Smooth muscle cell (in vitro differentiated cells): ENCODE data around the gene ZNF710. TPM values are rescaled to one million over a fixed set of nuclear protein-coding genes. Genes with fewer than 3 reads are reported as not detected.

ENCODE experiments used
- DNase-seq: peaks from one replicate; lab custom pipeline; 2025; ENCODE audit not compliant: unreplicated experiment; lab: John Stamatoyannopoulos, UW
- H2AFZ ChIP-seq: fragments of 200-600 bp; sonication (generic); 2 replicates; pipeline ENCODE4 v1.6.0; 2016; ENCODE audit warnings: antibody characterized with exemption, low read depth, mild to moderate bottlenecking
- H3F3A ChIP-seq: fragments of 200-600 bp; sonication (generic); 2 replicates; pipeline ENCODE4 v1.6.0; 2017; ENCODE audit warnings: antibody characterized with exemption, low read depth
- H3K27ac ChIP-seq: fragments of 200-600 bp; sonication (generic); 2 replicates; pipeline ENCODE4 v1.5.1; 2016; ENCODE audit warnings: low read depth, mild to moderate bottlenecking
- H3K27me3 ChIP-seq: fragments of 200-600 bp; sonication (generic); 2 replicates; pipeline ENCODE4 v1.6.1; 2016; ENCODE audit warnings: low read depth, mild to moderate bottlenecking
- H3K36me3 ChIP-seq: fragments of 200-600 bp; sonication (generic); 2 replicates; pipeline ENCODE4 v1.5.1; 2016; ENCODE audit warnings: low read depth
- H3K4me1 ChIP-seq: fragments of 200-600 bp; sonication (generic); 2 replicates; pipeline ENCODE4 v1.5.1; 2016; ENCODE audit warnings: low read depth
- H3K4me2 ChIP-seq: fragments of 200-600 bp; sonication (generic); 2 replicates; pipeline ENCODE4 v1.6.0; 2016; ENCODE audit warnings: mild to moderate bottlenecking
- H3K4me3 ChIP-seq: fragments of 200-600 bp; sonication (generic); 2 replicates; pipeline ENCODE4 v1.5.1; 2016; ENCODE audit warnings: mild to moderate bottlenecking
- H3K79me2 ChIP-seq: fragments of 200-600 bp; sonication (generic); 2 replicates; pipeline ENCODE4 v1.6.0; 2016; ENCODE audit warnings: low read depth, mild to moderate bottlenecking
- H3K9ac ChIP-seq: fragments of 200-600 bp; sonication (generic); 2 replicates; pipeline ENCODE4 v1.6.0; 2016; ENCODE audit warnings: low read depth
- H3K9me3 ChIP-seq: fragments of 200-600 bp; sonication (generic); replicated peaks from 2 replicates; pipeline ENCODE4 v1.5.1; 2016; ENCODE audit warnings: low read depth
- H4K20me1 ChIP-seq: fragments of 200-600 bp; sonication (generic); 2 replicates; pipeline ENCODE4 v1.6.0; 2016; ENCODE audit warnings: low read depth
- WGBS: methylation state at CpG from one replicate; pipeline ENCODE4 v1.1.7; 2016; ENCODE audit warnings: low lambda C conversion rate; 5-methylcytosine and 5-hydroxymethylcytosine counted together
- polyA plus RNA-seq: library from polyadenylated mRNA; unstranded; fragments of >200 nt; fragmentation: Nextera tagmentation; extraction: Ambion mirVana; gene quantifications from 2 replicates; pipeline ENCODE4 v1.2.1, GENCODE V29; 2016
- total RNA-seq: library from RNA; depleted of rRNA; stranded (reverse); fragments of >200 nt; gene quantifications from 2 replicates; pipeline ENCODE4 v1.2.3, GENCODE V29; 2014
- TF ChIP-seq, protein P1 (sequence below): fragments of 200-600 bp; sonication (generic); IDR thresholded peaks from 2 replicates; pipeline ENCODE4 v1.5.1; 2017; ENCODE audit warnings: borderline replicate concordance, mild to moderate bottlenecking, antibody characterized with exemption; ENCODE audit not compliant: insufficient read depth, poor library complexity, severe bottlenecking

The ZNF710 gene
- total and polyA plus RNA-seq, 2 experiments from 2014 or later: 8.6 to 10.4 TPM

DNA sequence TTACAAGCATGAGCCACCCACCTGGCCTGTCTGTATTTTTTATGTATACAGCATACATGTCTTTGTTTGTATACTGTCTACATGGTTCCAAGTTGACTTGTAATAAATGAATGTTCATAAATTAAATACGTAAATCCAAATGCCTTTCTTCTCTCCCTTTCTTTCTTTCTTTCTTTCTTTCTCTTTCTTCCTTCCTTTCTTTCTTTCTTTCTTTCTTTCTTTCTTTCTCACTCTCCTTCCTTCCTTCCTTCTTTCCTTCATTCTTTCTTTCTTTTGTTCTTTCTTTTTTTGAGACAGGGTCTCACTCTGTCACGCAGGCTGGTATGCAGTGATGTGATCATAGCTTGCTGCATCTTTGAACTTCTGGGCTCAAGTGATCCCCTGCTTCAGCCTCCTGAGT, 17.1 kb upstream of the ZNF710 start:
- DNase-seq: no peak
- Histone ChIP-seq H3F3A (no peaks in the 10 kb centered on the region), H3K36me3 (no peaks in the 10 kb centered on the region), H4K20me1 (no peaks in the 10 kb centered on the region), H3K4me2 (no peak overlapping the region), H3K79me2 (no peaks in the 10 kb centered on the region), H3K27ac (no peak overlapping the region), H3K9me3 (no peaks in the 10 kb centered on the region), H3K27me3 (peaks cover 22% of the 10 kb centered on the region), H2AFZ (no peak overlapping the region), H3K4me3 (no peak overlapping the region), H3K9ac (no peak overlapping the region), H3K4me1 (no peaks in the 10 kb centered on the region)
- 80% methylated on average over 2 of the region's 2 CpGs for WGBS
- TF ChIP-seq, protein P1, sequence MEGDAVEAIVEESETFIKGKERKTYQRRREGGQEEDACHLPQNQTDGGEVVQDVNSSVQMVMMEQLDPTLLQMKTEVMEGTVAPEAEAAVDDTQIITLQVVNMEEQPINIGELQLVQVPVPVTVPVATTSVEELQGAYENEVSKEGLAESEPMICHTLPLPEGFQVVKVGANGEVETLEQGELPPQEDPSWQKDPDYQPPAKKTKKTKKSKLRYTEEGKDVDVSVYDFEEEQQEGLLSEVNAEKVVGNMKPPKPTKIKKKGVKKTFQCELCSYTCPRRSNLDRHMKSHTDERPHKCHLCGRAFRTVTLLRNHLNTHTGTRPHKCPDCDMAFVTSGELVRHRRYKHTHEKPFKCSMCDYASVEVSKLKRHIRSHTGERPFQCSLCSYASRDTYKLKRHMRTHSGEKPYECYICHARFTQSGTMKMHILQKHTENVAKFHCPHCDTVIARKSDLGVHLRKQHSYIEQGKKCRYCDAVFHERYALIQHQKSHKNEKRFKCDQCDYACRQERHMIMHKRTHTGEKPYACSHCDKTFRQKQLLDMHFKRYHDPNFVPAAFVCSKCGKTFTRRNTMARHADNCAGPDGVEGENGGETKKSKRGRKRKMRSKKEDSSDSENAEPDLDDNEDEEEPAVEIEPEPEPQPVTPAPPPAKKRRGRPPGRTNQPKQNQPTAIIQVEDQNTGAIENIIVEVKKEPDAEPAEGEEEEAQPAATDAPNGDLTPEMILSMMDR: no peak

DNA sequence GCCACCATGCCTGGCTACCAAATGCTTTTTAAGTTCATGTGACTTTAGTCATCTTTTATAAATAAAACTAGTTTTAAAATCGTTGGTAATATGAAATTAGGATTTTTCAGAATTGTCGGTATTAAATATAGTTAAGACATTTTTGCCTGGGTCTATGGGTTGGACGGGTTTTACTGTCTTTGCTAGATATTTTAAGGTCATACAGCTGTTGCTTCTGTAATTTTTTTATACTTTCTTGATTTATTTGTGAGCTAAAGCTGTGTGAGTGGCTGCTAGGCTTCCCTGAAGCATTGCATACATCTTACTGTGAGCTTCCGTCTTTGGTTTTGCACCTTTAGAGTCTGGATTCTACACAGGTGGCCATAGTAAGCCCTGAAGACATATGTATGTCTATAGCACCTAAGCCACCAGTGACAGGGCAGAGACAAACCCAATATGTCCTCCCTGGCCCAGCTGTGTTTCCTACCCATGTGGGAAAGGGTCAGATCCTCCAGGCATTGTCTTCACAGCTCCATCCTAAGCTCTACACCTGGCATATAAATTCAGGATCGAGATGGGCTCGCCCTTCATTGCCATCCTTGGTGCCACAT, 16.6 kb upstream of the ZNF710 start:
- WGBS: 86% methylated on average over 6 of the region's 6 CpGs
- Histone ChIP-seq H3K9me3 (no peaks in the 10 kb centered on the region), H3K4me2 (no peak overlapping the region), H3K27ac (no peak overlapping the region), H3K36me3 (no peaks in the 10 kb centered on the region), H3K4me1 (no peaks in the 10 kb centered on the region), H3K9ac (no peak overlapping the region), H3F3A (no peaks in the 10 kb centered on the region), H2AFZ (no peak overlapping the region), H3K4me3 (no peak overlapping the region), H4K20me1 (no peaks in the 10 kb centered on the region), H3K27me3 (peaks cover 22% of the 10 kb centered on the region), H3K79me2 (no peaks in the 10 kb centered on the region)
- TF ChIP-seq, protein P1: no peak
- no peak for DNase-seq

DNA sequence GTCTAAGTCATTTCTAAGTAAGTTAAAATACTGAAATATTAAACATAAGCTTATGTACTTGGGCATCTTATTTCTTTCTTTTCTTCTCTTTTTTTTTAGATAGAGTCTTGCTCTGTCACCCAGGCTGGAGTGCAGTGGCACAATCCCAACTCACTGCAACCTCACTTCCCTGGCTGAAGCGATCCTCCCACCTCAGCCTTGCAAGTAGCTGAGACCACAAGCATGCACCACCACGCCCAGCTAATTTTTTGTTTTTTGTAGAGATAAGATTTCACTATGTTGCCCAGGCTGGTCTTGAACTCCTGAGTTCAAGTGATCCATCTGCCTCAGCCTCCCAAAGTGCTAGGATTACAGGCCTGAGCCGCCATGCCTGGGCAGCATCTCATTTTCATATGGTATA, 16.0 kb upstream of the ZNF710 start:
- Histone ChIP-seq H3K4me1 (no peaks in the 10 kb centered on the region), H3K4me3 (no peak overlapping the region), H4K20me1 (no peaks in the 10 kb centered on the region), H3K36me3 (no peaks in the 10 kb centered on the region), H2AFZ (no peak overlapping the region), H3K9me3 (no peaks in the 10 kb centered on the region), H3K79me2 (no peaks in the 10 kb centered on the region), H3K4me2 (no peak overlapping the region), H3K27me3 (peaks cover 22% of the 10 kb centered on the region), H3F3A (no peaks in the 10 kb centered on the region), H3K9ac (no peak overlapping the region), H3K27ac (no peak overlapping the region)
- 93% methylated on average over 3 of the region's 3 CpGs for WGBS
- TF ChIP-seq, protein P1: no peak
- no peak for DNase-seq

DNA sequence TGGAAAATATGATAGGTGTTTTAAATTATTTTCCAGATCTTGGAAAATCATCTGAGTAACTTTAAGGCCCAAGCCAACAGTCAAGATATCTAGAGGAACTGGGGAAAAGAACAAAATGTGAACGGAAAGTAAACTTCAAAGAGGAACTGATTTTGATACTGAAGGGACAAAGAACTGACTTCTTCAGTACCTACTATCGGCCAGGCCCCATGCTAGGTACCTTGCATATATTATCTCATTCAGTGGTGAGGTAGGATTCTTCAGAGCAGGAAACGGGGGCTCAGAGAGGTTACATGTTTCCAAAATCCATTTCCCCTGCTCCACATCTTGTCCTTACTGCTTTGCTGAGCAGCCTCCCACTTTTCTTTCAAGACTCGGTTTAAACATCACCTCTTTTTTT, 9.8 kb upstream of the ZNF710 start:
- H4K20me1 ChIP-seq: no peaks in the 10 kb centered on the region
- H3F3A ChIP-seq: no peaks in the 10 kb centered on the region
- no peak overlapping the region for H3K9ac ChIP-seq
- H3K4me2 ChIP-seq: no peak overlapping the region
- no peaks in the 10 kb centered on the region for H3K4me1 ChIP-seq
- no peaks in the 10 kb centered on the region for H3K79me2 ChIP-seq
- H3K9me3 ChIP-seq: no peaks in the 10 kb centered on the region
- TF ChIP-seq, protein P1: no peak
- H3K36me3 ChIP-seq: no peaks in the 10 kb centered on the region
- no peak overlapping the region for H2AFZ ChIP-seq
- 81% methylated on average over 4 of the region's 4 CpGs for WGBS
- no peak overlapping the region for H3K4me3 ChIP-seq
- H3K27me3 ChIP-seq: no peaks in the 10 kb centered on the region
- no peak overlapping the region for H3K27ac ChIP-seq
- DNase-seq: no peak
